H1 (cell line): ENCODE results near the gene TMED3.

Experiments used
- CBX8 ChIP-seq: fragments of 300-800, 300-1000 bp; sonication (generic); IDR thresholded peaks from 2 replicates; pipeline ENCODE4 v1.7.1; 2016; ENCODE audit warnings: low read depth, low read length, borderline replicate concordance
- CHD7 ChIP-seq: fragments of 300-600 bp; sonication (generic); IDR thresholded peaks from 2 replicates; pipeline ENCODE4 v1.7.1; 2012; ENCODE audit warnings: low read length, moderate library complexity, mild to moderate bottlenecking, inconsistent platforms; ENCODE audit not compliant: insufficient replicate concordance
- CTCF ChIP-seq, 3 experiments: IDR thresholded peaks; 1 replicate in 2 of 3; 2 replicates in 1 of 3; pipeline versions ENCODE4 v1.5.1 to v1.6.1; 2011; ENCODE audit warnings: low read length in 3 of 3, mild to moderate bottlenecking in 3 of 3, inconsistent platforms in 2 of 3, low read depth in 1 of 3, moderate library complexity in 1 of 3; ENCODE audit not compliant: insufficient read depth in 1 of 3; ENCODE audit errors: control extremely low read depth in 1 of 3
- EZH2 ChIP-seq: fragments of 200-600 bp; sonication (generic); IDR thresholded peaks from 2 replicates; pipeline ENCODE4 v1.7.1; 2012; ENCODE audit warnings: low read depth, mild to moderate bottlenecking, moderate library complexity, low read length, inconsistent platforms; ENCODE audit not compliant: severe bottlenecking
- GABPA ChIP-seq: IDR thresholded peaks from 2 replicates; pipeline ENCODE4 v1.6.1; 2011; ENCODE audit warnings: mild to moderate bottlenecking, low read length, moderate library complexity, borderline replicate concordance; ENCODE audit not compliant: insufficient read depth
- POLR2AphosphoS5 ChIP-seq: IDR thresholded peaks from 2 replicates; pipeline ENCODE4 v1.6.1; 2011; ENCODE audit warnings: low read depth, low read length
- SIX5 ChIP-seq: IDR thresholded peaks from 2 replicates; pipeline ENCODE4 v1.6.1; 2011; ENCODE audit warnings: mild to moderate bottlenecking, low read depth, low read length
- SP1 ChIP-seq: IDR thresholded peaks from 2 replicates; pipeline ENCODE4 v1.6.1; 2011; ENCODE audit warnings: low read depth, low read length
- SUZ12 ChIP-seq: fragments of 200-600 bp; sonication (generic); IDR thresholded peaks from 2 replicates; pipeline ENCODE4 v1.6.1; 2012; ENCODE audit warnings: mild to moderate bottlenecking, inconsistent platforms, low read length, moderate library complexity, mixed read lengths
- TAF1 ChIP-seq: IDR thresholded peaks from 2 replicates; pipeline ENCODE4 v1.6.1; 2011; ENCODE audit warnings: mild to moderate bottlenecking, low read depth, low read length
- TEAD4 ChIP-seq: IDR thresholded peaks from 2 replicates; pipeline ENCODE4 v1.6.1; 2012; ENCODE audit warnings: low read depth, low read length, inconsistent platforms, mixed read lengths
- TF ChIP-seq, protein P1 (sequence below): IDR thresholded peaks from 2 replicates; pipeline ENCODE4 v1.6.1; 2011; ENCODE audit warnings: low read length, improper control_type of control experiment

DNA sequence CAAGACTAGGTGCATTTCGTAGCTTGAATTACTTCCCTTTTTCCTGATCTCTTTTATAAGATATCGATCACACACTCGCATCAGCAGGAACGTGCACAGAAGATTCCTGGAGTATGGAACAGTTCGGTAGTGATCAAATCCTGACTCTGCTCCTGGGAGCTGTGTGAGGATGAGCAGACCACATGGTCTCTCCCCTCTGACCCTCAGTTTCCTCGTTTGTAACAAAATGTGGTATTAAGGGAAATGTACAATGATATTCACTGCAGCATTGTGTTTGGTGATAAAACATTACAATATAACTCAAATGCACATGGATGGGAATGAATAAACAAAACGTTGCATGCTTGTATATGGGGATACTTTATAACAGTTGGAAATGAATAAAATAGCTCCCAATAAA lies 26.7 kb downstream of the TMED3 start:
- TF ChIP-seq SUZ12 = no peak
- TF ChIP-seq SP1 = no peak
- no peak for TF ChIP-seq CBX8
- TF ChIP-seq CHD7 = no peak
- TF ChIP-seq GABPA = no peak
- TF ChIP-seq CTCF (IDR thresholded peaks at IDR 0.05; ENCODE audit: control extremely low read depth in 1 of 3, insufficient read depth in 1 of 3, low read depth in 1 of 3, low read length in 3 of 3) = no peak
- no peak for TF ChIP-seq TEAD4
- no peak for TF ChIP-seq POLR2AphosphoS5
- no peak for TF ChIP-seq SIX5
- TF ChIP-seq TAF1 = no peak
- TF ChIP-seq EZH2 = no peak
- TF ChIP-seq, protein P1, sequence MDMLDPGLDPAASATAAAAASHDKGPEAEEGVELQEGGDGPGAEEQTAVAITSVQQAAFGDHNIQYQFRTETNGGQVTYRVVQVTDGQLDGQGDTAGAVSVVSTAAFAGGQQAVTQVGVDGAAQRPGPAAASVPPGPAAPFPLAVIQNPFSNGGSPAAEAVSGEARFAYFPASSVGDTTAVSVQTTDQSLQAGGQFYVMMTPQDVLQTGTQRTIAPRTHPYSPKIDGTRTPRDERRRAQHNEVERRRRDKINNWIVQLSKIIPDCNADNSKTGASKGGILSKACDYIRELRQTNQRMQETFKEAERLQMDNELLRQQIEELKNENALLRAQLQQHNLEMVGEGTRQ = no peak
